Activated CD8-positive, alpha-beta T cell treated with anti-CD3 and anti-CD28 coated beads for 36 hours (primary cell): ENCODE measurements around the gene CASQ1. TPM values are rescaled to one million over a fixed set of nuclear protein-coding genes. Genes with fewer than 3 reads are reported as not detected.

Experiments used
- ATAC-seq: fragments of 200-7000 bp; cut with Tn5 transposase; one replicate; pipeline ENCODE4 v1.10.0; 2021; ENCODE audit warnings: mild to moderate bottlenecking, moderate library complexity
- CTCF ChIA-PET: fragments of 350-600 bp; sonication (Branson Sonifier 250); formaldehyde crosslinking; loops from one replicate; lab custom pipeline; 2021; ENCODE audit warnings: antibody characterized with exemption; lab: Charles Lee
- POLR2A ChIA-PET: fragments of 350-600 bp; sonication (Branson Sonifier 250); formaldehyde crosslinking; loops from one replicate; lab custom pipeline; 2021; ENCODE audit warnings: antibody characterized with exemption; lab: Charles Lee
- DNase-seq: peaks from one replicate; pipeline ENCODE4 v3.0.0-alpha.2; 2020
- H3K27ac Mint-ChIP-seq: one replicate; pipeline ENCODE4 v1.8.0; 2021; ENCODE audit warnings: mild to moderate bottlenecking, mixed read lengths
- H3K27me3 Mint-ChIP-seq: one replicate; pipeline ENCODE4 v1.8.0; 2021; ENCODE audit warnings: mixed read lengths
- H3K36me3 Mint-ChIP-seq: one replicate; pipeline ENCODE4 v1.8.0; 2021; ENCODE audit warnings: low read depth, mixed read lengths
- H3K4me1 Mint-ChIP-seq: one replicate; pipeline ENCODE4 v1.8.0; 2021; ENCODE audit warnings: low read depth, mixed read lengths
- H3K4me3 Mint-ChIP-seq: one replicate; pipeline ENCODE4 v1.8.0; 2021; ENCODE audit warnings: mild to moderate bottlenecking, moderate library complexity, mixed read lengths
- H3K9me3 Mint-ChIP-seq: one replicate; pipeline ENCODE4 v1.8.0; 2021; ENCODE audit warnings: mixed read lengths
- intact Hi-C: fragments of 100-400 bp; cut with micrococcal nuclease; formaldehyde crosslinking; loops from one replicate; pipeline ENCODE4 v1.10.0; 2022
- total RNA-seq, 2 experiments: library from RNA; stranded (reverse); gene quantifications; one replicate each; pipeline ENCODE4 v1.2.3, GENCODE V29; 2021
- TF ChIP-seq, protein P1 (sequence below): fragments of 200-600 bp; IDR thresholded peaks from one replicate; pipeline ENCODE4 v1.8.0; 2022; ENCODE audit warnings: antibody characterized with exemption, mild to moderate bottlenecking

Gene CASQ1
- total RNA-seq, 2 experiments from 2014 or later: not detected

DNA sequence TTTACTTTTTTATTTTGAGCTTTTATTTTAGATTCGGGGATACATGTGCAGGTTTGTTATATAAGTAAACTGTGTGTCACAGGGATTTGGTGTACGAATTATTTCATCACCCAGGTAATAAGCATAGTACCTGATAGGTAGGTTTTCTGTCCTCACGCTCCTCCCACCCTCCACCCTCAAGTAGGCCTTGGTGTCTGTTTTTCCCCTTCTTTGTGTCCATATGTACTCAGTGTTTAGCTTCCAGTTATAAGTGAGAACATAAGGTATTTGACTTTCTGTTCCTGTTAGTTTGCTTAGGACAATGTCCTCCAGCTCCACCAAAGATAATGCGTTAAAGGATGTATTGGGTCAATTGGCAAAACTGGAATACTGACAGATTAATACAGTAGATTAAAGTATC, 33.2 kb upstream of the CASQ1 start:
- DNase-seq (no peak), ATAC-seq (no peak)
- peaks cover 8% of the 10 kb centered on the region for H3K27me3 Mint-ChIP-seq
- H3K4me3 Mint-ChIP-seq: no peak overlapping the region
- intact Hi-C loops: no loop called here
- TF ChIP-seq, protein P1, sequence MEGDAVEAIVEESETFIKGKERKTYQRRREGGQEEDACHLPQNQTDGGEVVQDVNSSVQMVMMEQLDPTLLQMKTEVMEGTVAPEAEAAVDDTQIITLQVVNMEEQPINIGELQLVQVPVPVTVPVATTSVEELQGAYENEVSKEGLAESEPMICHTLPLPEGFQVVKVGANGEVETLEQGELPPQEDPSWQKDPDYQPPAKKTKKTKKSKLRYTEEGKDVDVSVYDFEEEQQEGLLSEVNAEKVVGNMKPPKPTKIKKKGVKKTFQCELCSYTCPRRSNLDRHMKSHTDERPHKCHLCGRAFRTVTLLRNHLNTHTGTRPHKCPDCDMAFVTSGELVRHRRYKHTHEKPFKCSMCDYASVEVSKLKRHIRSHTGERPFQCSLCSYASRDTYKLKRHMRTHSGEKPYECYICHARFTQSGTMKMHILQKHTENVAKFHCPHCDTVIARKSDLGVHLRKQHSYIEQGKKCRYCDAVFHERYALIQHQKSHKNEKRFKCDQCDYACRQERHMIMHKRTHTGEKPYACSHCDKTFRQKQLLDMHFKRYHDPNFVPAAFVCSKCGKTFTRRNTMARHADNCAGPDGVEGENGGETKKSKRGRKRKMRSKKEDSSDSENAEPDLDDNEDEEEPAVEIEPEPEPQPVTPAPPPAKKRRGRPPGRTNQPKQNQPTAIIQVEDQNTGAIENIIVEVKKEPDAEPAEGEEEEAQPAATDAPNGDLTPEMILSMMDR: no peak
- H3K36me3 Mint-ChIP-seq: no peaks in the 10 kb centered on the region
- POLR2A ChIA-PET: no interaction called here
- H3K27ac Mint-ChIP-seq: no peak overlapping the region
- no peaks in the 10 kb centered on the region for H3K9me3 Mint-ChIP-seq
- CTCF ChIA-PET: interaction anchor here (2.1 kb wide), 1 partner anchor 72 kb away, joined by 8 read pairs; no protein-coding TSS in a partner anchor
- H3K4me1 Mint-ChIP-seq: no peaks in the 10 kb centered on the region

DNA sequence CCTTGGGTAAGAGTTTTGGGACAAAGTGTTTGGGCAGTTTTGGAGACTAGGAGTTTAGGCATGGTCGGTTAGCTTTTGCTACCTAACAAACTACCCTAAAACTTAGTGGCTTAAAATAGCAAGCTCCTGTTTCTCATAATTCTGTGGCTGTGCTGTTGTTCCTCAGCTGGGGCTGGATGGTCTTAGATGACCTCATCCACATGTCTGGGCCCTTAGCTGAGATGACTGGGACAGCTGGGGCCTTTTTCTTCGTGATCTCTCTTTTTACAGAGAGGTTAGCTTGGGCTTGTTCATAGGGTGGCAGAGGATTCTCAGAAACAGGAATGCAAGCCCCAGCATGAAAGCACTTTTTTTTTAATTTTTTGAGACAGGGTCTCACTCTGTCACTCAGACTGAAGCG, 32.3 kb upstream of the CASQ1 start:
- Mint-ChIP-seq H3K27ac (no peak overlapping the region), H3K36me3 (no peaks in the 10 kb centered on the region), H3K4me1 (no peaks in the 10 kb centered on the region), H3K9me3 (no peaks in the 10 kb centered on the region), H3K27me3 (peaks cover 8% of the 10 kb centered on the region), H3K4me3 (no peak overlapping the region)
- intact Hi-C loops: no loop called here
- no peak for ATAC-seq
- TF ChIP-seq, protein P1: no peak
- ChIA-PET CTCF (interaction anchor here (0.9 to 1.4 kb wide), 3 partner anchors 35 to 134 kb away, joined by 3 read pairs; no protein-coding TSS in a partner anchor), POLR2A (no interaction called here)
- DNase-seq: no peak

DNA sequence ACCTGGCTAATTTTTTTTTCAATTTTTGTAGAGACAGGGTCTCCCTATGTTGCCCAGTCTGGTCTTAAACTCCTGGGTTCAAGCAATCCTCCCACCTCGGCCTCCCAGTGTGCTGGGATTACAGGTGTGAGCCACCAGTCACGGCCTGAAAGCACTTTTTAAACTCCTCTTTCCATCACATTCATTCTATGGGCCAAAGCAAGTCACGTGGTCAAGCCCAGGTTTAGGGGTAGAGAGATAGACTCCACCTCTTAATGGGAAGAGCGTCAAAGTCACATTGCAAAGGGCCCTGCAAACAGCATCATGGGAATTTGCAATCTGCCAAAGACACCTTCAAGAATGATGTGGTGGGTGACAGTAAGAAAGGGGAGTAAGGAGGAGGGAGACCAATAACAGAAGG, 31.8 kb upstream of the CASQ1 start:
- Mint-ChIP-seq H3K4me1 (no peaks in the 10 kb centered on the region), H3K4me3 (no peak overlapping the region)
- CTCF ChIA-PET: interaction anchor here (0.9 to 1.4 kb wide), 3 partner anchors 35 to 133 kb away, joined by 3 read pairs; no protein-coding TSS in a partner anchor

DNA sequence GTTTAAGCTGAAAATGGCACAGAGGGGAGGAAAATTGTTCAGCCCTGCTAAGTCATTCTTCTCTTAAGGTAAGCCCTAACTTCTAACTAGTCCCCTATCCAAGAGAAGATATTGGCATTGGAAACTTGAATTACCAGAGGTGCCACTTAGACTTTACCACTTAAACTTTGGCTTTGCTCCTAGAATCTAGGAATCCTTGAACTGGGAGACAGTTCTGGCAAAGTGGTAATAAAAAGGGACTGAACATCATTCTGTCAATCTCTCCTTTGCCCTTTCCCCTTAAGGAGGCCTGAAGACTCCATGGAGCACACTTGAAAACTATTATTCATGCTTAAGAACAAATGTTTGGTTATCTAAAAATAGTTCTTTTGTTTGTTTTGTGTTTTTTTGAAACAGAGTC, 30.5 kb upstream of the CASQ1 start:
- TF ChIP-seq, protein P1: no peak
- H3K27me3 Mint-ChIP-seq: peaks cover 10% of the 10 kb centered on the region
- no peak overlapping the region for H3K27ac Mint-ChIP-seq
- no peak for ATAC-seq
- no peak overlapping the region for H3K4me3 Mint-ChIP-seq
- ChIA-PET POLR2A (no interaction called here), CTCF (interaction anchor here (1.0 to 2.9 kb wide), 3 partner anchors 33 to 81 kb away, joined by 3 to 8 read pairs (median 7); no protein-coding TSS in a partner anchor)
- no peaks in the 10 kb centered on the region for H3K36me3 Mint-ChIP-seq
- DNase-seq: no peak
- no peaks in the 10 kb centered on the region for H3K4me1 Mint-ChIP-seq
- intact Hi-C loops: no loop called here
- H3K9me3 Mint-ChIP-seq: no peaks in the 10 kb centered on the region

More for the DNA sequence above, 31.8 kb upstream of the CASQ1 start:
- Mint-ChIP-seq H3K27ac (no peak overlapping the region), H3K36me3 (no peaks in the 10 kb centered on the region), H3K9me3 (no peaks in the 10 kb centered on the region), H3K27me3 (peaks cover 8% of the 10 kb centered on the region)
- POLR2A ChIA-PET: no interaction called here
- TF ChIP-seq, protein P1: no peak
- ATAC-seq: no peak
- DNase-seq: no peak
- intact Hi-C loops: no loop called here

DNA sequence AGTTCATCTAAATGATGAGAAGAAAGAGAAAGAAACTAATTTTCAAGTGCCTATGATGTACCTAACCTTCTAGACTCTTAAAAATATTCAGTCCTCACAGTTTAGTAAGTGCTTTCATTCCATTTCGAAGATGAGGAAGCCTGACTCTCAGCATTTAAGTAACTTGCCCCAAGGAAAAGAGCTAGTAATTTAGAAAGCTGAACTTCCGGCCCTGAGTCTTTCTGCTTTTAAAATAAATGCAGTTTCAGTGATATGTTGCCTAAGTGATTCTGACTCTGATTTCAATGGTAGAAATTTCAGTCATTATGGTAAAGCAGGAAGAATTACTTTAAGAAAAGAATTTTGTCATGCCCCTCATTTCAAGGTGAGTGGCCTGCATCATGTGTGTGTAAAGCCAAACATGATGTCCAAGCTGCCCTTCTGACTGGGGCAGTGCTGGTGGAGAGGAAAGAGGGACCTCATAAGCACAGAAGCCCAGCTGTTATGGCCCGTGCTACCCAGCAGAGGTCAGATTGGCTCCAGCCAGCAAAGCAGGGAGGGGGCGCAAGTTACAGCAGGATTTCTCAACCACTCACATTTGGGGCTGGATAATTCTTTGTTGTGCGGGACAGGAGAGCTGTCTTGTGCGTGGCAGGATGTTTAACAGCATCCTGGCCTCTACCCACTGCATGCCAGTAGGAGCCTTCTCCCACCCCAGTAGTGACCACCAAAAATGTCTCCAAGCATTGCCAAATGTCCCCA, 28.2 kb upstream of the CASQ1 start:
- TF ChIP-seq, protein P1: no peak
- Mint-ChIP-seq H3K9me3 (no peaks in the 10 kb centered on the region), H3K4me3 (no peak overlapping the region), H3K27me3 (peaks cover 13% of the 10 kb centered on the region), H3K36me3 (no peaks in the 10 kb centered on the region), H3K4me1 (peaks cover 9% of the 10 kb centered on the region), H3K27ac (no peak overlapping the region)
- intact Hi-C loops: no loop called here
- POLR2A ChIA-PET: interaction anchor here (1.1 kb wide), 1 partner anchor 50 kb away, joined by 3 read pairs; no protein-coding TSS in a partner anchor
- ATAC-seq: peak; percentile 51
- DNase-seq: peak; percentile 14
- CTCF ChIA-PET: interaction anchor here (0.9 to 1.8 kb wide), 5 partner anchors 31 to 193 kb away, joined by 3 to 6 read pairs (median 4); no protein-coding TSS in a partner anchor
